CD4-positive, alpha-beta T cell treated with Interleukin-4 for 4 hours (primary cell): ENCODE data around the gene EZR.

Experiments
- DNase-seq: peaks from one replicate; pipeline ENCODE4 v3.0.0-alpha.2; 2020

The EZR gene

DNA sequence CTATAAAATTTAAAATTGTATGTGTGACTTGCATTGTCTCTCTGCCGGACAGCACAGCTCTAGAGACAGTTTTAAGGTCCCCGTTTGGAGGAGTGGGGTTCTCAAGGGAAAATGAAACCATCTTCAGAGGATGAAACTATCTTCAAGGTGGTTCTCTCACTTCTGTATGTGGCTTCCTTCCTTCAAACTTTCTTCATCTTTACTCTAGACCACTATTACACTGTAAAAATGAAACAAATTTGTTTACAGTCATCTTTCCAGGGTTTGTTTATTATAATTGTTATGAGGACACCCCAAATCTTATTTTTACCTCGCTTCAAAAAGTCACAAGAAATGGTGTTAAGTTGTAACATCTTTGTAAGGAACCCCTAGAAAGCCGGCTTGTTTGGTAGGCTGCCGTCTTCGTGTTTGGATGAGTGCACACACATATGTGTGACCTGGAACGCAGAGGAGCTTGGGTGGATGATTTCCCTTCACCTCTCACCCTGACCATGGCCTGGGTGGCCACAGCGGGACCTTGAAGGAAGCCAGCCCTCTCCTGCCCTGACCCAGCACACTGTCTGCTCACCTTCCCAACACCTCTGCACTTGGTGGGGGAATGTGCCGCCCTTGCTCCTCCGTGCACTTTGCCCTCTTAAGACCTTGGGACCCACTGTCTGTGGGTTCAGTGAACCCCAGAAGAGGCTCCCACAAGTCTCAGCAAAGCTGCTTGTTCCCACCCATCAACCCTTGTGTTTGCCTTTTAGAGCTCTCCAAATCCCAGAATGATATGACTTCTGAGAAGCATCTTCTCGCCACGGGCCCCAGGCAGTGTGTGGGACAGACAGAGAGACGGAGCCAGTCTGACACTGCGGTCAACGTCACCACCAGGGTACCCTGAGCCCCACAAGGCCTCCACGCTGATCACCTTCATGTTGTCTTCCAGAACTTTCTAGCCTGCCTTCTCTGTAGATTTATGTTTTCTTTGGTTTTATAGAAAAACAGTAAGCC, 101.5 kb downstream of the EZR start:
- peak; percentile 48 for DNase-seq
